ENCODE measurements around the gene GNAT1.

GNAT1 gene

GRCh38 chr3:50163572-50164455, 27.6 kb upstream of the GNAT1 start:
- ATAC-seq = no peak

DNA sequence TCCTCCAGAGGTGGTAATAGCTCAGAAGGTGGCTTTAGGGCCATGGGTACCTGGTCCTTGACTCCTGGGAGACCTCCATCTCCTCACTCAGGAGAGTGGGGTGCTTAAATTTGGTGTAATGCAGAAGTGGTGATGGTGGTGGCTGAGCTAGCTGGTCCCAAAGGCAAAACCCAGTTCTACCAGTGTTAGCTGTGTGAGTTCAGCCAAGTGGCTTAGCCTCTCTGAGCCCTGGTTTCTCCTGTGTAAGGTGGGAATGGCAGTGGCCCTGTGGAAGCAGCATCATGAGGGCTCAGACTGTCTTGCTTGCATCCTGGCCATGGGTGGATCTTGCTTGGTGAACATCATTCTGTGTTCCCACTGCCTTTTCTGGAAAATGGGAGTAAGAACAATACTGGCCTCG, 26.9 kb upstream of the GNAT1 start:
- no peak for ATAC-seq

- no peak for ATAC-seq
Observed at GRCh38 chr3:50164984-50165909, 26.2 kb upstream of the GNAT1 start.

DNA sequence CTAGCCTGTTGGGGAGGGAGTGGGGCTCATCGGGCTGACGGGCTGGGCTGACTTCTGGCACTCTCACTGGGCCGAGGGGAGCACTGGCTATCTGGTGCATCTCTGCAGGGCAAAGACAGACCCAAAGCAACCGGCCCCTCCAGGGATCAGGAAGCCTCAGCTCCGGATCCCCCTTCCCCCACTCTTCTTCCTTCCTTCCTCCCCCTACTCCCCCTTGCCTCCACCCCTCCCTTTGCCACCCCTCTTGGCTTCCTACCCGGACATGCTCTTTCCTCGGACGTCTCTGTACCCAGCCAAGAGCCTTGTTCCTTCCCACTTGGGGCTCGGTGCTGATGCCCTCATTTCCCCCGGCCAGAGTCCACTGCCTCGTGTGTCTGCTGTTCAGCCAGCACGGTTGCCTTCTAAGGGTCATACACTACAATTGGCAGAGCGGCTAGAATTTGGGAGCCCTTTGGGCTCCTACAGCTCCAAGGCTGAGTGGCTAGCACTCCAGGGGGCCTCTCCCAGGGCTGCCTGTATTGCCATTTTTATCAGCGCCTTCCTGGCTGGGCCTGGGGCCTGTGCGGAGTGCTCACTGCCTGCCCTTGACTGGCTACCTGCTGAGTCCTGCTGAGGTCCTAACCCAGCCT, 25.4 kb upstream of the GNAT1 start:
- ATAC-seq = no peak

DNA sequence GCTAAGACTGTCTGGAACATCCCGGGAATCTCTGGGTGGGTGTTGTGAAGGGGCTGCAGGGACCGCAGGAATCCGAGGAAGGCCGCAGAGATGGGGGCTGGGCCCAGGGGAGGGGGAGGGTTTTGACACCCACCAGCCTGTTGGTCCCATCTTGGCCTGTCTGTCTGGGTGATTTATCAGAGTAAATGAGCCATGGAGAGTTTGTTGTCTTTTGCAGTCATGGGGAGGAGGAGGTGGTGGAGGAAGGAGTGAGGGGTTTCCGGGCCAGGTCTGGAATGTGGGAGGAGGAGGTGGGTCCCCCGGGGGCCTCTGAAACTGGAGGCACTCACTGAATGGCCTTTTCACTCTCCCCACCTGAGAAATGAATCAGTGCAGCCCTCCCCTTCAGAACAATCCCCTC, 24.8 kb upstream of the GNAT1 start:
- no peak for ATAC-seq

DNA sequence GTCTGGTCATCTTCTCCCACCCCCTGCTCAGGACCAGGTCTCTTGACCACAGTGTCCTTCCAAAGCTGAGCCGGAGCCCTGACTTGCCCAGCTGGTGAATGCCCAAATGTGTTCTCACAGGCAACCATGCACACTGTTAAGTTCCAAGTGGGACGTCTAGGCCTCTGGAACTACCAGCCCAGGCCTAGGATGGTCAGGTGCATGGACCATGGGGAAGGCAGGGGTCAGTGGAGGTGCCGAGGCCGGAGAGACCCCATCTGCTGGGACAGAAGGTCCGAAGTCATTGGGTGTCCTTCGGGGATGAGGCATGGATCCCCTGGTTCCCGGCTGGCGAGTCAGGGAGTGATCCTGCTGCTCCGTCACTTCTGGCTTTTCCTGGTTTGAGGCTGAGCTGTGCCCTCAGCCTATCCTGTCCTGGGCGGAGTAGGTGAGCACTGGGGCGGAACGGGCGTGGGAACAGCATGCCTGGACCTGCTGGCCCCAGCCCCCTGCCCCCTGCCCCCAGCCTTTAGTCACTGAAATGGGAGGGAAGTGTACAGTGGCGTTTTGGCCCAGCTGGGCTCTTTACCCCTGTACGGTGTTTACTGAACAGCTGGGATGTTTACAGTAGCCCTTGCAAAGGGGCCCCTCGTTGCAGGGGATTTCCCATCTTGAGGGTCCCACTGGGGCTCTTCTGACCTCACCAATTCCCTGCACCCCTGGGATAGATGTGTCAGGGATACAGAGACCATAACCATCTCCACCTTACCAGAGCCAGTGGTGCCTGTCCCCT, 24.2 kb upstream of the GNAT1 start:
- ATAC-seq = no peak

- no peak for ATAC-seq
Observed at GRCh38 chr3:50167841-50168209, 23.6 kb upstream of the GNAT1 start.

DNA sequence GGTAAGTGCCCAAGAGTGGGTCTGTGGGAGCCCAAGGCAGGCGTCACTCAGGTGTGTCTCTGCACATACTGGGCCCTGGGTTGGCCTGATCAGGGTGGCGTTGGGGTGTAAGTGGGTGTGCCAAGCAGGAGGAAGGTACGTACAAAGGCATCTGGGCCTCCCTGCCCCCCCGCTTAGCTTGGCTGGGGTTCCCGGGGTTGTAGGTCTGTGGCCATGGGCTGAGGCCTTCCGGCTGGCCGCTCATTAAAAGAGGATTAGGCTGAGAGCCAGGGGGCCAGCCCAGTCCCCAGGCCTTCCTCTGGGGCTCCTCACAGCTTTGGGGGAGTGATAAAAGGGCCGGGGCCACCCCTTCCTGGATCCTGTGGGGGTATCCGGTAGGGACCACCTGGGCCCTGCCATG, 23.0 kb upstream of the GNAT1 start:
- ATAC-seq = no peak

GRCh38 chr3:50168791-50169190, 22.6 kb upstream of the GNAT1 start:
- no peak for ATAC-seq

DNA sequence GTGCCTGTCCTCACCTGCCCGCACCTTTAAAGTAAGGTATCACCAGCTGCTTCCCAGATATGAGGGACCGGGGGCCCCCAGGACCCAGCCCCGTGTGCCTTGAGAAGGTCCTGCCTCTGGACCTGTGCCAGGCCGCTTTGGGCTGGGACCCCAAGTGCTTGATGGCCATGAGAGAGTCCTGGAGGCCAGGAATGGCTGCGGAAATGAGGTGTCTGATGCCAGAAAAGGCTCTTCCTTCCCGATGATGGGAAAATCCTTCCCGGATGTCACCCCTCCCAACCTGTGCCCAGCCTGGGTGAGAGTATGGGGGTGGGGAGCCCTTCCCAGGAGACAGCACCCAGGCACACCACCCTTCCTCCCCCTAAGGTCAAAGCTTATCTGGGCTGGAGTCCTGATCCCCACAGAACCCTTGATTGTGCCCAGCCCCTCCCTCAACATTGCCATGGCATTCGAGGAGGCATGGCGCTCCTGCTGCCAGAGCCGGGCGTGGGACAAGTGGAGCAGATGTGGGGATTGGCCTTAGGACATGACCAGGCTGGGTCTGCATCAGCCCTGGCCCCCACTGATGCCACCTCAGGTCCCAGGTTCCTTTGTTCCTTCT, 22.1 kb upstream of the GNAT1 start:
- no peak for ATAC-seq

DNA sequence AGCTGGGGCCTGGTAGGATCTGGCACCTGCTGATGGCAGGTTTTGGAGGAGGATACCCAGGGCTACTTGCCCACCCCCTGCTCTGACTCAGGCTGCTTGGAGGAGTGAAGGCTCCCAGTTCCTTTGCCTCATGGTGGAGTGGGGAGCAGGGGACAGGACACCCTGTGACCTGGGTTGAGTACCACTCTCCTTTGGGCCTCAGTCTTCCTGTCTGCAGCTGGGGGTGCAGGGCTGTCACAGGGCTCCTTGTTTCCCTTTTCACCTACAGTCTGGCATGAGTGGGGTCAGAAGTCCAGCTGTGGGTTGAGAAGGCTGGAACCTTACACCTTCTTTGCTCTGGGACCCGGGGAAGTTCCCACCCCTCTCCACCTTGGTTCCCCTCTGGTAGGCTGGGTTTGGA, 21.6 kb upstream of the GNAT1 start:
- ATAC-seq = no peak

DNA sequence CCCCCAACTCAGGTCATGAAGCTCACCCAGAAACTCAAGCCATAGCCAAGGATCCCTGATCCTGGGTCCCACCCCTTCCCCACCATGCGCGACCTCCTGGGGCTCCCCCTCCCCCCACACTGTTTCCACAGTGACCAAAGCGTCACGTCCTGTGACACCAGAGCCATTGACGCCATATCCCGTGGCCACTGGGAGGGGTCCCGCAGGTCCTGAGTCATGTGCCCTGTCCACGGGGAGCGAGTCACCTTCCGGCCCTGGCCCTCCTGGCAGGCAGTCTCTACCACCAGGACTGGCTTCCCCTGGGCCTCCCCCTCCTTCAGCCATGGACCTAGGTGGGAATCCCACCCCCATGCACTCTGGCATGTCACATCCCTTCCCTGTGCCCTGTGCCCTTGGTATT, 20.7 kb upstream of the GNAT1 start:
- ATAC-seq = no peak

DNA sequence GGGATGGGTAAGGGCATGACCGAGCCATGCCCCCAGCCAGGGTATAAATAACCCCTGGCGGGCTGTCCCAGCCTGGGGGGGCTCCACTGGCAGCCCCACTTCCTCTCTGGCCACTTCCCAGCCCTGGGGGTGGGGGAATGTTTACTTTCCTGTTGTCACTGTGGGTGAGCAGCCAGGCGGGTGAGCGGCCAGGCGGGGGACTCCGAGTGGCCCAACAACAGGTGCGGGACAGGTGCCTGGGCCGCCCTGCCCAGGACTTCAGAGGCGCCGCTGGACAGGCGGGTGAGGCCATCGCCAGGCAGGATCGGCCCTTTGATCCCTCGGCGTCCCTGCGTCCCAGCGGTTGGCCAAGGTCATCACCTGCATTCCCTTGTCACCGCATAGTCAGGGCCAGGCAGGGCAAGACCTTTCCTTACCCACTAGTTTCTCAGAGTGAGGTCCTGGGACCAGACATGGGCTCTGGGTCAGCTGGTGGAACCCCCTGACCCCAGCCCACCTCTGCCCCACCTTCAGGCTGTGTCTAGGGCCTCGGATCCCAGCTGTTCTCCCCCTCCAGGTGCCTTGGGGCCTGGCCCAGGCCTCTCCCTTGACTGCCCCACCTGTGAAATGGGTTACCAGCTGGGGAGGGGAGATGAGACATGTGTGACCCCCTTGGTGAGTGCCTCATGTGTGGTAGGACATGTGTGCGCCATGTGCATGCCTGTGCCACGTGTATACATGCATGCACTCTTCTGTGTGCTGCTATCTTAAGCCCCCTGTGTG, 19.7 kb upstream of the GNAT1 start:
- ATAC-seq = no peak

- ATAC-seq = no peak
Observed at GRCh38 chr3:50172626-50173220, 18.7 kb upstream of the GNAT1 start.

DNA sequence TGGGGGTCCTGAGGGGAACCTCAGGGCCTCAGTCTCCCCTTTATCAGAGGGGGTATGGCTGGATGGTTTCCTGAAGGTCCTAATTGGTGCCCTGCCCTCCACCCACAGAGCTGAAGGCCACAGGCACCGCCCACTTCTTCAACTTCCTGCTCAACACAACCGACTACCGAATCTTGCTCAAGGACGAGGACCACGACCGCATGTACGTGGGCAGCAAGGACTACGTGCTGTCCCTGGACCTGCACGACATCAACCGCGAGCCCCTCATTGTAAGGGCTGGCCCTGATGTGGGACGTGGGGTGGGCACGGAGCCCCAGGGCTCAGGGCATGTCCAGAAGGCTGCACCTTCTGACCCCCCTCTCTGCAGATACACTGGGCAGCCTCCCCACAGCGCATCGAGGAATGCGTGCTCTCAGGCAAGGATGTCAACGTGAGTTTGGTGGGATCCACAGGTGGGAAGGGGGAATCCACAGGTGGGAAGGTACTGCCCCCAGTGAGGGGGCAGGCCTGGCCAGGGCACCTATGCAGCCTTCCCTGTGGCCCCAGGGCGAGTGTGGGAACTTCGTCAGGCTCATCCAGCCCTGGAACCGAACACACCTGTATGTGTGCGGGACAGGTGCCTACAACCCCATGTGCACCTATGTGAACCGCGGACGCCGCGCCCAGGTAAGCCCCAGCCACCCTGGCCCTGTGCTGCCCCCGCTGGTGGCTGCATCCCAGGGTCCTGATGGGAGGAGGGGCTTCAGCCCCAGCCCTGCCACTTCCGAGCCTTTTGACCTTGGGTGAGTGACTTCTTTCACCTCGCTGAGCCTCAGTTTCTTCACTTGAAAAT, 17.5 kb upstream of the GNAT1 start:
- ATAC-seq = no peak

DNA sequence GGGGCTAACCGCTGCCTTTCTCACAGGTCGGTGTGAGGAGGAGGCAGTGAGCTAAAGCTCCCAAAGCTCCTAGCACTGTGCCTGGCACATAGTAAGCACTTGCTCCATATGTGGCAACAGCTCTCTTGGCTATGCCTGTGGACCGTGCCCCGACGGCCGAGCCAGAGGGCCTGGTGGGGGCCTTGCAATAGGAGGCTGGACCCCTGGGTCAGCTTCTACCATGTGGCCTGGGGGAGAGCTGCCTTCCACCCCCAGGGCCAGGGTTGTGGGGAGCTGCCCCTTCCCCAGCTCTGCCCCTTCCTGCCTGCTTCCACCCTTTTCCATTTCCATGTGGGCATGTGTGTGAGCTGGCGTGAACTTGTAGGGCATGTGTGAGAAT, 16.9 kb upstream of the GNAT1 start:
- no peak for ATAC-seq

GRCh38 chr3:50174947-50175524, 16.4 kb upstream of the GNAT1 start:
- no peak for ATAC-seq

DNA sequence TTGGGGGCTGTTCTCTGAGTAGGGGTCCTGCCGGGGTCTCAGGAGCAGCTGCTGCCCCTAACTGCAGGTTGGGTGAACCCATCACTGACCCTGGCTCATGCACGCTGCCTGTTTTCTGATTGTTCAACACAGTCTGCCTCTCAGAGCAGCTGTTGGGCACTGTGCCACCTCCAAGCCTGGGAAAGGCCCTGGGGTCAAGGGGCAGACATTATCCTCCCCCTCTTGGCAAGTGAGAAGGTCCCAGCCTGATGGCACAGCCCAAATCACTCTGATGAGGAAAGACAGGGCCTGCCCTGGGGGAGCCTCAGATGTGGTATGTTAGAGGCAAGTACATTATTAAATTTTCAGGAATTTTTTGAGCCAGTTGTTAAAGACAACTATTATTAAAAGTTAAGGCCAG, 14.1 kb upstream of the GNAT1 start:
- ATAC-seq = no peak

DNA sequence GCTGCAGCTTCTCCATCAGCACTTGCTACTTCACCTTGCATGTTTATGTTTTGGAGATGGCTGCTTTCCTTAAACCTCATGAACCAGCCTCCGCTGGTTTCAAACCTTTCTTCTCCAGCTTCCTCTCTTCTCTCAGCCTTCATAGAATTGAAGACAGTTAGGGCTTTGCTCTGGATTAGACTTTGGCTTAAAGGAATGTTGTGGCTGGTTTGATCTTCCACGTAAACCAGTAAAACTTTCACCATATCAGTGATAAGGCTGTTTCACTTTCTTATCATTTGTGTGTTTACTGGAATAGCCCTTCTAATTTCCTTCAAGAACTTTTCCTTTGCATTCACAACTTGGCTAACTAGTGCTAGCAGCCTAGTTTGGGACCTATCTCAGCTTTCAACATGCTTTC, 11.7 kb upstream of the GNAT1 start:
- no peak for ATAC-seq

- ATAC-seq = no peak
Observed at GRCh38 chr3:50181985-50182384, 9.4 kb upstream of the GNAT1 start.
